ENCODE data around the gene SOX6. TPM values are rescaled to one million over a fixed set of nuclear protein-coding genes. Genes with fewer than 3 reads are reported as not detected.

Gene SOX6
- total RNA-seq, 4 donors from 2014 or later = 1.6 to 22.7 (median 6.9) TPM

DNA sequence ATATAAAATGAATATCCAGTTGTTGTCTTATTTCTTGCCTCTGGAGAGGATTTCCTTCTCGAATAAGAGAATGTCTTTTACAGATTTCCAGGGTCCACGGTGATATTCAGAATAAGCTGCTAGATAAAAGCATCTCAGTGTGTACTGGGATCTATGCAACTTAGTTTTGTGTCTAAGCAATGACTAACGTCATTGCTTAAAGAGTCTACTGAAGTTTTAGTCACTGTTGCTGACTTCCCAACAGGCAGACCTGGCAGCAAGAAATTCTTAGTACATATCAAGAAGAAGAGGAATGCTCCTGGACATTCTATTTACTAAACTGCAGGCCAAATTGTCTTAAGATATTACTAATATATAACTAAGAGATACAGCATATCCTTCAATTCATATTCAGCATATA lies 70.3 kb downstream of the SOX6 start:
- Histone ChIP-seq H3K27me3 (no peaks in the 10 kb centered on the region), H3K27ac (no peak overlapping the region), H3K4me3 (no peak overlapping the region), H3K9me3 (no peaks in the 10 kb centered on the region), H3K4me1 (peaks cover 0 to 6% (median 0%) of the 10 kb centered on the region in 4 donors), H3K36me3 (no peaks in the 10 kb centered on the region)
- intact Hi-C loops (cut with DNase I; ENCODE audit: low total_unique reads) (no loop called here), in situ Hi-C loops (cut with MboI; ENCODE audit: low pct_ligation_motif_present in 1 of 4, low pct_unique_long_range_greater_than_20kb in 1 of 4, low sequenced_read_pairs in 3 of 4) (no loop called here)
- no peak for DNase-seq
- no peak for TF ChIP-seq EP300 (IDR thresholded peaks at IDR 0.05; ENCODE audit: low read depth)
- no peak for TF ChIP-seq POLR2AphosphoS5 (IDR thresholded peaks at IDR 0.05)
- TF ChIP-seq, protein P1, sequence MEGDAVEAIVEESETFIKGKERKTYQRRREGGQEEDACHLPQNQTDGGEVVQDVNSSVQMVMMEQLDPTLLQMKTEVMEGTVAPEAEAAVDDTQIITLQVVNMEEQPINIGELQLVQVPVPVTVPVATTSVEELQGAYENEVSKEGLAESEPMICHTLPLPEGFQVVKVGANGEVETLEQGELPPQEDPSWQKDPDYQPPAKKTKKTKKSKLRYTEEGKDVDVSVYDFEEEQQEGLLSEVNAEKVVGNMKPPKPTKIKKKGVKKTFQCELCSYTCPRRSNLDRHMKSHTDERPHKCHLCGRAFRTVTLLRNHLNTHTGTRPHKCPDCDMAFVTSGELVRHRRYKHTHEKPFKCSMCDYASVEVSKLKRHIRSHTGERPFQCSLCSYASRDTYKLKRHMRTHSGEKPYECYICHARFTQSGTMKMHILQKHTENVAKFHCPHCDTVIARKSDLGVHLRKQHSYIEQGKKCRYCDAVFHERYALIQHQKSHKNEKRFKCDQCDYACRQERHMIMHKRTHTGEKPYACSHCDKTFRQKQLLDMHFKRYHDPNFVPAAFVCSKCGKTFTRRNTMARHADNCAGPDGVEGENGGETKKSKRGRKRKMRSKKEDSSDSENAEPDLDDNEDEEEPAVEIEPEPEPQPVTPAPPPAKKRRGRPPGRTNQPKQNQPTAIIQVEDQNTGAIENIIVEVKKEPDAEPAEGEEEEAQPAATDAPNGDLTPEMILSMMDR (IDR thresholded peaks at IDR 0.05) = no peak
- WGBS, 2 donors (ENCODE audit: low coverage in 1 of 2) = 44 to 65% methylated on average over 3 of the region's 3 CpGs

DNA sequence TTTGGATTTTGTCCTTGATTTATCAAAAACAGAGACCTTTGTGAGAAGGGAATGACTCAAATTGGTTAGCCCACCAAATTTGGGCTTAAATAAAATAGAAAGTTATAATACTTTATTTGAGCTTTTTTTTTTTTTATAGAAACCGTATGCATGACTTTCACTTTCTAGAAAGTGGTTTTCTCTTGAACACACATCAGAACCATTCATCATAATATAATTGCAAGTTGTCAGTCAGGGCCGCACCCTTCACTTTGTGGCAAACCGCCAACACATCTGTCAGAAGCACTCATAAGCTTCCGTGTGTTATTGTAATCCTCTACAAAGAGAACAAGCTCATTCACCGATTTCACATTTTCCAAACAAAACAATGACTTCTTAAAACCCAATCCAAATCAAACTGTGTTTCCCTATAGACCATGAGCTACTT lies 76.1 kb downstream of the SOX6 start:
- in situ Hi-C loops (cut with MboI; ENCODE audit: low pct_ligation_motif_present in 1 of 4, low pct_unique_long_range_greater_than_20kb in 1 of 4, low sequenced_read_pairs in 3 of 4) = no loop called here
- Histone ChIP-seq H3K27ac (peak overlapping the region; percentile 40 to 79 (median 56)), H3K4me3 (peak overlapping the region in 1 of 4 donors; percentile 20), H3K9me3 (no peaks in the 10 kb centered on the region), H3K36me3 (no peaks in the 10 kb centered on the region), H3K27me3 (no peaks in the 10 kb centered on the region), H3K4me1 (peaks cover 0 to 26% (median 11%) of the 10 kb centered on the region in 4 donors)
- DNase-seq = peak; percentile 92
- intact Hi-C loops (cut with DNase I; ENCODE audit: low total_unique reads) = no loop called here
- 29 to 34% methylated on average over 5 of the region's 5 CpGs for WGBS, 2 donors (ENCODE audit: low coverage in 1 of 2)
- TF ChIP-seq EP300 (IDR thresholded peaks at IDR 0.05; ENCODE audit: low read depth) (no peak), POLR2AphosphoS5 (IDR thresholded peaks at IDR 0.05) (peak in 2 of 3 donors; percentile 43 to 59)
- TF ChIP-seq, protein P1 (IDR thresholded peaks at IDR 0.05) = no peak

DNA sequence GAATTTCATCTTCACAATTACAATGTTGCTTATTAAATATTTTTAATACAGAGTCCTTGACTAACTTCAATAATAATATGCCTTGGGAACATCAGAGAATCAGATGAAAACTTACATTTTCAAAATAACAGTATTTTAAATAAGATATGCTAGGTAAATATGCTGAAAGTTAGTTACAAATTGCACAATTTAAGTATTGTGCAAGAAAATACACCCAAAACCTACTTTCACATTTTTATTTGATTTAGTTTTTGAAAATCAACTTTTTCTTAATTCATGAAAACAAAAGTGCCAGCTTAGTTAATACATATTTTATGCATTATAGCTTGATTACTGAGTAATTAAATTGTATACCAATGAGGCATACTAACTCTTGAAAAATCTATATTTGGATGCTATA lies 76.8 kb downstream of the SOX6 start:
- H3K27ac ChIP-seq = peak overlapping the region; percentile 44 to 79 (median 56)
- intact Hi-C loops (cut with DNase I; ENCODE audit: low total_unique reads) (no loop called here), in situ Hi-C loops (cut with MboI; ENCODE audit: low pct_ligation_motif_present in 1 of 4, low pct_unique_long_range_greater_than_20kb in 1 of 4, low sequenced_read_pairs in 3 of 4) (no loop called here)
- no peaks in the 10 kb centered on the region for H3K36me3 ChIP-seq
- H3K4me3 ChIP-seq = no peak overlapping the region
- peaks cover 0 to 26% (median 11%) of the 10 kb centered on the region in 4 donors for H3K4me1 ChIP-seq
- H3K9me3 ChIP-seq = no peaks in the 10 kb centered on the region
- no peak for TF ChIP-seq EP300 (IDR thresholded peaks at IDR 0.05; ENCODE audit: low read depth)
- TF ChIP-seq POLR2A (IDR thresholded peaks at IDR 0.05) = no peak
- TF ChIP-seq, protein P1 (IDR thresholded peaks at IDR 0.05) = no peak
- DNase-seq = no peak
- H3K27me3 ChIP-seq = no peaks in the 10 kb centered on the region

DNA sequence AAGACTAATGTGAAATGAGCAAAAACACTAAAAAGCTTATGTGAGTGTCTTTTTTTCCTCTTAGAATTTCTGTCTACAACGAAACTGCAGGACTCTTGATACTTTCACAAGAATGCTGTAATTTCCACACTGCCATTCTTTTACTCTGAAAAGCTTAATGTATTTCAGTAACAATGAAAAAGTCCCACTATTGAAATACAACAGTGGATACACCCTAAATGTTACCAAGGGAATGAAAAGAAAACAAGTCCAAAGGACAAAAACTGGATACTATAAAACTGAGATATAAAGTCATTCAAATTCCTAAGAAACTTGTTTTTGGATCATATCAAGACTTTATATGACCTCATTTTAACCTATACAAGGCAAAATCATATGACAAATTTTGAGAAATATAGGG lies 77.4 kb downstream of the SOX6 start:
- no peak for TF ChIP-seq EP300 (IDR thresholded peaks at IDR 0.05; ENCODE audit: low read depth)
- TF ChIP-seq POLR2AphosphoS5 (IDR thresholded peaks at IDR 0.05) = peak in 1 of 3 donors; percentile 15
- no peak for TF ChIP-seq POLR2A (IDR thresholded peaks at IDR 0.05)
- no peaks in the 10 kb centered on the region for H3K36me3 ChIP-seq
- intact Hi-C loops (cut with DNase I; ENCODE audit: low total_unique reads) = no loop called here
- no peaks in the 10 kb centered on the region for H3K9me3 ChIP-seq
- in situ Hi-C loops (cut with MboI; ENCODE audit: low pct_ligation_motif_present in 1 of 4, low pct_unique_long_range_greater_than_20kb in 1 of 4, low sequenced_read_pairs in 3 of 4) = no loop called here
- peak overlapping the region; percentile 44 to 79 (median 56) for H3K27ac ChIP-seq
- peaks cover 0 to 26% (median 11%) of the 10 kb centered on the region in 4 donors for H3K4me1 ChIP-seq
- WGBS, 2 donors (ENCODE audit: low coverage in 1 of 2) = 33 to 43% methylated on average over 1 of the region's 1 CpG
- H3K27me3 ChIP-seq = no peaks in the 10 kb centered on the region
- no peak for DNase-seq
- peak overlapping the region in 1 of 4 donors; percentile 13 for H3K4me3 ChIP-seq

DNA sequence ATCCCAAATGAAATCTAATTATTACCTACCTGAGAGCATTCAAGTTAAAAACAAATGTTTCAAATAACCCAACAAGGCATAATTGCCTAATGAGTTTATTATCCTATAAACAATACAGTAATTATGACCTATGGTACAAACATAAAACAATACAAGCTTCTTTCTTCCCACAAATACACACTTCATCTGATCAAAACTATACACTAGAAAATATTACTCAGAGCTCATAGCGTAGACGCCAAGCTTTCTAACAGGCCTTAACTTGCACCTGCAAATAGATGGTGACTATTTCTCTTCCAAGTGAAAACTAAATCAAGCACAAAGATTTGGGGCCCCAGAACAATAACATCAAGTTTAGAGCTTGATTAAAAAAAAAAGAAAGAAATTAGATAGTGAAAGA lies 78.1 kb downstream of the SOX6 start:
- Histone ChIP-seq H3K27ac (peak overlapping the region; percentile 44 to 79 (median 56)), H3K4me1 (peaks cover 0 to 26% (median 11%) of the 10 kb centered on the region in 4 donors), H3K9me3 (no peaks in the 10 kb centered on the region), H3K27me3 (no peaks in the 10 kb centered on the region), H3K36me3 (no peaks in the 10 kb centered on the region), H3K4me3 (no peak overlapping the region)
- intact Hi-C loops (cut with DNase I; ENCODE audit: low total_unique reads) = no loop called here
- in situ Hi-C loops (cut with MboI; ENCODE audit: low pct_ligation_motif_present in 1 of 4, low pct_unique_long_range_greater_than_20kb in 1 of 4, low sequenced_read_pairs in 3 of 4) = no loop called here
- WGBS, 2 donors (ENCODE audit: low coverage in 1 of 2) = 31 to 67% methylated on average over 2 of the region's 2 CpGs
- DNase-seq = no peak
- TF ChIP-seq EP300 (IDR thresholded peaks at IDR 0.05; ENCODE audit: low read depth) (no peak), POLR2A (IDR thresholded peaks at IDR 0.05) (no peak)
- TF ChIP-seq, protein P1 (IDR thresholded peaks at IDR 0.05) = no peak
